ENCODE measurements around the gene CD2AP.
"Not testable (repeated sequence)": the region's sequence is repeated elsewhere in the genome, so short reads cannot be mapped to it uniquely, and the experiment has no call there.

Gene CD2AP

GRCh38 chr6:47502920-47503319, 25.3 kb downstream of the CD2AP start:
- no peak for DNase-seq

DNA sequence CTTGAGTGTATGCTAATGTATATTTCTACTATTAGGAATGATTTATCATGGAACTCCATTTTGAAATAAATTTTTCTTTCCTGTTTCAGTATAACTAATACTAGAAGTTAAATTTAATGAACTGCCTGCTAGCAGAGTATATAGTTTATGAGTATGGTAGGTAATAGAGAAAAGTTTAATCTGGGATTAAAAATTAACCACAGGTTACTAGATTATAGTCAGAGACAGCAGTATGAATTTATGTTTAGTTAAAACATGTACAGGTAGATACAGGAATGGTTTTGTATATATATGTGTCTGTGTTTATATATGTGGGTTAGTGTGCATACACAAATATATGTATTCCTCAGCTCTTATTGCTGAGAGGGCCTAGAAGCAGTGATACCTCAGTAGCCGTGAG, 32.3 kb downstream of the CD2AP start:
- no peak for DNase-seq

DNA sequence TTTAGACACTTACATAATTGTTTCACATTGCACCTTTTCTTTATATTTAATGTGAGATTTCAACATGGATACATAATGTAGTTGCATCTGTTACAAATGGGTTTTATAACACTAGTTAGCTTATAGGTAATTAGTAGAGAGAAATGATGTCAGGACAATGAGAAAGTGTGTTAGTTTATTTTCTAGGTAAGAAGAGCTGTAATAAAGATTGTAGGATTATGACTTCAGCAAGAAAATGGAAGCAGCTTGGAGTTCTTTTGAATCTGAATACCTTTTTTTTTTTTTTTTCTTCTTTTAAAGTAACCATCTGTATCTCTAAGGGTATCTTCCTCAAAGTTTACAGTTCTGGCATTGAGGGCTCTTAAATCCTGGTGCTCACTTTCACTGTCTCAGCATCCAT, 35.3 kb downstream of the CD2AP start:
- DNase-seq: no peak

- DNase-seq: no peak
Measured at GRCh38 chr6:47519279-47519678, 41.7 kb downstream of the CD2AP start.

DNA sequence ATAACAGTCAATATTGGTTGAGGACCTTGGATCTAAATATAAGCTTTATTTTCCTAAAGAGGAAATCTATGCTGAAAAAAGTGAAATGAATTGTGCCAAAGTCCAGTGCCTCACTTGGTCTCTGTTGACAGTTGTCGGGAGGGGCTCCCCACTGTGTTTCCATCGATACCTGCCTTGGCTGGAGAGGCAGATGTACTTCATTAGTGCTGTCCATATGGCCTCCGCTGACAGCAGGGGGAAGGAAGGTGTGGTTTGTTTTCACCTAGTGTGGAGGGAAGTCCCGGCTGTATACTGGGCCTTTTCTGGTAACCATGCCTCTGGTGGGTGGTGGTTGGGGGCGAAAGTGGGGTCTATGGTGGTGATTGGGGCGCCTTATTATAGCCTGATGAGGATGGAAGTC, 42.7 kb downstream of the CD2AP start:
- DNase-seq: no peak

GRCh38 chr6:47521961-47522360, 44.4 kb downstream of the CD2AP start:
- DNase-seq: no peak

GRCh38 chr6:47524136-47524845, 46.7 kb downstream of the CD2AP start:
- no peak for DNase-seq

- DNase-seq: no peak
Measured at GRCh38 chr6:47525330-47526057, 47.9 kb downstream of the CD2AP start.

DNA sequence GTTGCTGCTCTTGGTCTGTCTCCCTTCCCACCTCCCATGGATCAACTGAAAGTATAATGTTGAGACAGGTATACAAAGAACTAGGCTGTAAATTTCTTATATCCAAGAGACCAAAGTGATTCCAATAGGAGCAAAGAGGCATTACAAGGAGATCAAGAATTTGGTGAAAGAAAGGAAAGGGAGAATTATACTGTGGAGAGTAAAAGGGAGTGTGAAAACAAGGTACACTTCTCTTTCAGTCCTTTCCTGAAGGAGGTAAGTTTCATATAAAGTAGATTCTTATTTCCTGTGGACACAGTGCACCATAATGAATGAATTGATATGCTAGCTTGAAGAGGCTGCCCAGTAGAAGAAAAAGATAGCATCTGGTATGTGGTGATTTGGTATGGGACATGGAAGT, 49.7 kb downstream of the CD2AP start:
- DNase-seq: no peak

GRCh38 chr6:47529734-47530133, 52.1 kb downstream of the CD2AP start:
- no peak for DNase-seq

- DNase-seq: no peak
Measured at GRCh38 chr6:47532981-47533585, 55.5 kb downstream of the CD2AP start.

DNA sequence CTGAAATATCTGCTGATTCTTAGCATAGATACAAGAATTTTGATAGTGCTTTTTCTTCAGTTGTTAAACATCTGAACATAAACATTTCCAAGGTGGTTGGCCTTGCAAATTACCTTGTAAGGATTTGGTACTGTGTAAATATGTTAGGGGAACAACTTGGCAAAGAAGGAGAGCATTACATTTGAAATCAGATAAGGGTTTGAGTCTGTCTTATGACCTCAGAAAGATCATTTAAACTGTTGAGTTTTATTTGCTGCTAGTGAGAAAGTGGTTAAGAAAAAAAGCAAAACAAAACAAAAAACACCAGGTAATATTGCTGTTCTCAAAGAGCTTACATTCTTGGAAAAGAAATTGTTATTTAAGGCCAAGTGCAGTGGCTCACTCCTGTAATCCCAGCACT, 56.5 kb downstream of the CD2AP start:
- no peak for DNase-seq

- no peak for DNase-seq
Measured at GRCh38 chr6:47535316-47536225, 58.0 kb downstream of the CD2AP start.

DNA sequence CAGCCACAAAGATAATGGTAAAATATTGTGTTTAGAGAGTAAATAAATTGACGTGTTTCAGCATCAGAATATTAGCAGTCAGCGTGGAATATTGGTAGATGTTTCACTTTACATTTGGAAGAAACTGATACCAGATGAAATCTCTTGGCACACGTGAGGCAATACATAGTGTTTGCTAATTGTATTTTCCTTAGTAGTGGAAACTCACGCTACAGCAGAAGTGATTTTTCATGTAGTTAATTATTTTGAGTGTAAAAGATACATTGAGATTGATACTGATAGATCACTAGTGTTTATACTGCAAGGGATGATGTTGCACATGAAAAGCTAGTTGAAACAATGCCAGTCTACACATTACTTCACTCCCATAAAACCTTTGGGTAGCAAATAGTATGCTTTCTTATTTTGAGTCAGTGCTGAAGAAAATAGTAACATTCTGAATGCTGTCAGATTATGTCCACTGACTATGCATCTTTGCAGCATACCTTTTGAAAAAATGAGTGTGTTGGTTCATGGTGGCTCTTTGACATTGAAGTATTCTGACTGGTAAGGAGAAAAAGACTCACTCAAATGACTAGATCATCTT, 59.3 kb downstream of the CD2AP start:
- no peak for DNase-seq

DNA sequence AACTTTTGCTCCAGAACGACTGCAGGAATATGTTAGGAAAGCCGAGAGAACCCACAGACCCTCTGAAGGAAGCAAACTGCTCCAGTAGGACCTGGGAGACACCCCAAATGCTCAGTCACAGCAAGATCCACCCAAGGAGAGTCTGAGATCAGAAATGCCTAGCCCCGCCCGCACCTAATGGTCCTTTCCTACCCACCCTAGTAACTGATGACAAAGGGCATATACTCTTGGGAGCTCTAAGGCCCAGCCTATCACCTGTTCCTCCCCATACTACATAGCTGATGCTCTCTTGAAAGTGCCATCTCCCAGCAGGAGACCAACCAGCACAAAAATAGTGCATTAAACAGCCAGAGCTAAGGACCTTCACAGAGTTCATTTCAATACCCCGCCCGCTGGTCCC, 67.6 kb downstream of the CD2AP start:
- DNase-seq: no peak

DNA sequence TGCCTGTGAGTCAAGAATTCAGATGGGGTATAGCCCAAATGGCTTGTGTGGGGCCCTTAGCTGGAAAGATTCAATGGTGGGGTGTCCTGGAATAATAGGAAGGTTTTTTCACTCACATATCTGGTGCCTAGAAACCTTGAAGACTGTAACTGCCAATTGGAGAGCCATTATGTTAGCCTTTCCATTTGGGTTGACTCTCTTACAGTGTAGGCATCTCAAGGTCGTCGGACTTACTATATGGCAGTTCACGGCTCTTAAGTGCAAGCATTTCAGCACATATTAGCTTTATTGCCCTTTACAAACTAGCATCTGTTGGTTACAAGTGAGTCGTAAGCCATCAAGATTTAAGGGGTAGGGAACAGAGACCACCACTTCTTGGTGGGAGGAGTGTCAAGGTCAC, 74.1 kb downstream of the CD2AP start:
- DNase-seq: no peak

DNA sequence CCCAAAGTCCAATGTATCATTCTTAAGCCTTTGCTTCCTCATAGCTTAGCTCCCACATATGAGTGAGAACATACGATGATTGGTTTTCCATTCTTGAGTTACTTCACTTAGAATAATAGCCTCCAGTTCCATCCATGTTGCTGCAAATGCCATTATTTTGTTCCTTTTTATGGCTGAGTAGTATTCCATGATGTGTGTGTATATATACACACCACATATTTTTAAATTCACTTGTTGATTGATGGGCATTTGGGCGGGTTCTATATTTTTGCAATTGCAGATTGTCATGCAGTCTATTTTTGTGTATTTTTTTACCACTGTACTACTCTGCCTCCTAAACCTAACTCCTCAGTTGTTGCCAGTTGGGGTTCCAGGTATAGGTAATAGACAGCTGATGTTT, 74.7 kb downstream of the CD2AP start:
- DNase-seq: no peak

- not testable (repeated sequence) for DNase-seq
Measured at GRCh38 chr6:47553243-47553642, 75.7 kb downstream of the CD2AP start.

DNA sequence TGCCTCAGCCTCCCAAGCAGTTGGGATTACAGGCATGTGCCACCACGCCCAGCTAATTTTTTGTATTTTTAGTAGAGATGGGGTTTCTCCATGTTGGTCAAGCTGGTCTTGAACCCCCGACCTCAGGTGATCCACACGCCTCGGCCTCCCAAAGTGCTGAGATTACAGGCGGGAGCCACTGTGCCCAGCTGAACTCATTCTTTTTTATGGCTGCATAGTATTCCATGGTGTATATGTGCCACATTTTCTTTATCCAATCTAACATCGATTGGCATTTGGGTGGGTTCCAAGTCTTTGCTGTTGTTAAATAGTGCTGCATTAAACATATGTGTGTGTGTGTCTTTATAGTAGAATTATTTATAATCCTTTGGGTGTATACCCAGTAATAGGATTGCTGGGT, 78.9 kb downstream of the CD2AP start:
- DNase-seq: not testable (repeated sequence)

GRCh38 chr6:47563162-47563561, 85.6 kb downstream of the CD2AP start:
- no peak for DNase-seq

- DNase-seq: not testable (repeated sequence)
Measured at GRCh38 chr6:47566602-47567001, 89.0 kb downstream of the CD2AP start.

DNA sequence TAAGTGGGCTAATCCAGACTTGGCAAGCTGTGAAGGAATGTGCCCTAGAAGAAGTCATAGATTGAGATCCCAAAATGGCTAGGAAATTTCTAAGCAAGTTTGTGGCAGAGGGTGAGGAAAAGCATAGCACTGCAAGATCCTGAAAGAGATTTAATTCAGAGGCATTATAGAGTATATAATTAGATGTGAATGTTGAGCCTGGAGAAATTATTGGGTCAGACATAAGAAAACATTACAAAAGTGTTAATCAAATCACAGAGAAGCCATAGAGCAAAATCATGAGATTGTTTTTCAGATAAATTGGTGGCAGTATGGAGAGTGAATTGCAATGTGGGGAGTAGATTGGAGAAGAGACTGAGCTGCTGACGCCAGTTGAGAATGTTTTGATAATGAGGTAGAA, 90.0 kb downstream of the CD2AP start:
- no peak for DNase-seq

DNA sequence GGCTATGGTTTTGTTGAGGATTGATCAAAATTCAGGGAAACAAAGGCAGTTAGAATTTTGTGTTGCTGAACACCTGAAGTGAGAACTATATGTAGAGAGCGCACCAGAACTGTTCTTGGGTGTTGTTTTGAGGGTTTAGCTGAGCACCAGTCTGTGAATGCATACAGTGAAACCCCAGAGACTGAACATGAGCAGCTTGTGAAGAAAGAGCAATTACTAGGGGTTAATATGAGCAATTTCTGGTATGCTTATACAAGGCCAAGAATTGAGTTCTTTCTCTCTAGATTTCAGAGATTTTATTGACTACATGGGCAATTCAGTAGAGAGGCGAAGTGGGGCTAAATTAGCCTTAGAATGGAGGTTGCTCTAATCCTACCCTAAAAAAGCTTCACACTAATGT, 93.9 kb downstream of the CD2AP start:
- DNase-seq: no peak

All from activated naive CD4-positive, alpha-beta T cell treated with anti-CD3 and anti-CD28 coated beads, Interleukin-2, amount 50 U/mL, for 16 hours (primary cell).